Measurements from ENCODE around the gene CYP20A1. TPM values are rescaled to one million over a fixed set of nuclear protein-coding genes. Genes with fewer than 3 reads are reported as not detected.

The CYP20A1 gene
- total RNA-seq = 43.1 and 50.0 TPM in 2 replicates

GRCh38 chr2:203238704-203239526 lies at the start of gene CYP20A1:
TSS of gene CYP20A1 (plus strand) at chr2:203239018. CDS start at chr2:203239063, 45 bp downstream.

GRCh38 chr2:203327901-203328759 lies 89.3 kb downstream of the CYP20A1 start, which contains the start of gene ABI2:
TSS of gene ABI2 (plus strand) at chr2:203328394. CDS start at chr2:203328515, 121 bp downstream.

Small RNA genes within 50 kb of the gene (small RNA-seq; reads per million reads assigned to genes)
- not detected for gene RN7SL670P

Other genes starting within 250 kb of the CYP20A1 start
- 20.2 and 32.5 TPM in 2 replicates for gene NBEAL1, start 224.1 kb upstream of the CYP20A1 start, total RNA-seq
- gene ABI2, start 89.4 kb downstream of the CYP20A1 start, total RNA-seq = 41.8 and 53.8 TPM in 2 replicates